IMR-90 (cell line): Measurements from ENCODE around the gene TMEM19.

Source experiments
- MXI1 ChIP-seq: IDR thresholded peaks from 2 replicates; pipeline ENCODE4 v1.6.1; 2012; ENCODE audit warnings: low read depth, mild to moderate bottlenecking, low read length, moderate library complexity, borderline replicate concordance
- POLR2A ChIP-seq: IDR thresholded peaks from 2 replicates; pipeline ENCODE4 v1.6.1; 2012; ENCODE audit warnings: mild to moderate bottlenecking, low read depth, low read length
- RAD21 ChIP-seq: IDR thresholded peaks from 2 replicates; pipeline ENCODE4 v1.6.1; 2012; ENCODE audit warnings: low read length, improper control_type of control experiment
- RFX5 ChIP-seq: IDR thresholded peaks from 2 replicates; pipeline ENCODE4 v1.8.0; 2012; ENCODE audit warnings: low read depth, mild to moderate bottlenecking, low read length, moderate library complexity
- TF ChIP-seq, protein P1 (sequence below): conservative IDR thresholded peaks from 2 replicates; pipeline ENCODE4 v1.5.1; 2012; ENCODE audit warnings: mild to moderate bottlenecking, low read depth, low read length, improper control_type of control experiment

DNA sequence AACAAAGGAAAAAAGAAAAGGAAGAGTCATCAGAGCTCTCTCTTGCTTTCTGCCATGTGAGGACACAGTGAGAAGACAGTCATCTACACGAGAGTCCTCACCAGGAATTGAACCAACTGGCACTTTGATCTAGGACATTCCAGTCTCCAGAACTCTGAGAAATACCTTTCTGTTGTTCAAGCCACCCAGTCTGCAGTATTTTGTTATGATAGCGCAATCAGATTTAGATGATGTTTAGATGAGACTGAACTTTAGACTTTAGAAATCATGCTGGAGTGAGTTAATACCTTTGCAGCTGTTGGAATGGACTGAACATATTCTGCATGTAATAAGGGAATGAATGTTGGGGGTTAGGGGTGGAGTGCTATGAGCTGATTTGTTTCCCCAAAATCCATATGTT is 40.7 kb downstream of the TMEM19 start:
- TF ChIP-seq, protein P1, sequence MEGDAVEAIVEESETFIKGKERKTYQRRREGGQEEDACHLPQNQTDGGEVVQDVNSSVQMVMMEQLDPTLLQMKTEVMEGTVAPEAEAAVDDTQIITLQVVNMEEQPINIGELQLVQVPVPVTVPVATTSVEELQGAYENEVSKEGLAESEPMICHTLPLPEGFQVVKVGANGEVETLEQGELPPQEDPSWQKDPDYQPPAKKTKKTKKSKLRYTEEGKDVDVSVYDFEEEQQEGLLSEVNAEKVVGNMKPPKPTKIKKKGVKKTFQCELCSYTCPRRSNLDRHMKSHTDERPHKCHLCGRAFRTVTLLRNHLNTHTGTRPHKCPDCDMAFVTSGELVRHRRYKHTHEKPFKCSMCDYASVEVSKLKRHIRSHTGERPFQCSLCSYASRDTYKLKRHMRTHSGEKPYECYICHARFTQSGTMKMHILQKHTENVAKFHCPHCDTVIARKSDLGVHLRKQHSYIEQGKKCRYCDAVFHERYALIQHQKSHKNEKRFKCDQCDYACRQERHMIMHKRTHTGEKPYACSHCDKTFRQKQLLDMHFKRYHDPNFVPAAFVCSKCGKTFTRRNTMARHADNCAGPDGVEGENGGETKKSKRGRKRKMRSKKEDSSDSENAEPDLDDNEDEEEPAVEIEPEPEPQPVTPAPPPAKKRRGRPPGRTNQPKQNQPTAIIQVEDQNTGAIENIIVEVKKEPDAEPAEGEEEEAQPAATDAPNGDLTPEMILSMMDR = no peak
- no peak for TF ChIP-seq RAD21
- TF ChIP-seq POLR2A = no peak
- no peak for TF ChIP-seq RFX5
- no peak for TF ChIP-seq MXI1
